ENCODE data around the gene BDKRB1.

The BDKRB1 gene

GRCh38 chr14:96261772-96262655 lies 6.0 kb downstream of the BDKRB1 start:
- peak; percentile 32 for DNase-seq

DNA sequence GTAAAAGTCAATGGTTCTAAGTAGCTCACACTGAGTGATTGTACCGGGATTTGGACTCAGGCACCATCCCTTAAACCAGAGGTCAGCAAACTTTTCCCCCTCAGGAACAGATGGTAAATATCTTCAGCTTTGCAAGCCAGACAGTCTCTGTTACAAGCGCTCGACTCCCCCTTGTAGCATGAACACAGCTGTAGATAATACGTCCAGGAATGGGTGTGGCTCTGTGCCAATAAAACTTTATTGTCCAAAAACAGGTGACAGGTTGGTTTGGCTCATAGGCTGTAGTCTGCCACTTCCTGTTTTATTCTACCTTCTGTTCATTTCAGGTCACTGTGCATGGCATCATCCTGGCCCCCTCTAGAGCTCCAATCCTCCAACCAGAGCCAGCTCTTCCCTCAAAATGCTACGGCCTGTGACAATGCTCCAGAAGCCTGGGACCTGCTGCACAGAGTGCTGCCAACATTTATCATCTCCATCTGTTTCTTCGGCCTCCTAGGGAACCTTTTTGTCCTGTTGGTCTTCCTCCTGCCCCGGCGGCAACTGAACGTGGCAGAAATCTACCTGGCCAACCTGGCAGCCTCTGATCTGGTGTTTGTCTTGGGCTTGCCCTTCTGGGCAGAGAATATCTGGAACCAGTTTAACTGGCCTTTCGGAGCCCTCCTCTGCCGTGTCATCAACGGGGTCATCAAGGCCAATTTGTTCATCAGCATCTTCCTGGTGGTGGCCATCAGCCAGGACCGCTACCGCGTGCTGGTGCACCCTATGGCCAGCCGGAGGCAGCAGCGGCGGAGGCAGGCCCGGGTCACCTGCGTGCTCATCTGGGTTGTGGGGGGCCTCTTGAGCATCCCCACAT lies 7.6 kb downstream of the BDKRB1 start:
- peak; percentile 77 for DNase-seq

DNA sequence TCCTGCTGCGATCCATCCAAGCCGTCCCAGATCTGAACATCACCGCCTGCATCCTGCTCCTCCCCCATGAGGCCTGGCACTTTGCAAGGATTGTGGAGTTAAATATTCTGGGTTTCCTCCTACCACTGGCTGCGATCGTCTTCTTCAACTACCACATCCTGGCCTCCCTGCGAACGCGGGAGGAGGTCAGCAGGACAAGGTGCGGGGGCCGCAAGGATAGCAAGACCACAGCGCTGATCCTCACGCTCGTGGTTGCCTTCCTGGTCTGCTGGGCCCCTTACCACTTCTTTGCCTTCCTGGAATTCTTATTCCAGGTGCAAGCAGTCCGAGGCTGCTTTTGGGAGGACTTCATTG lies 8.2 kb downstream of the BDKRB1 start:
- DNase-seq: no peak

DNA sequence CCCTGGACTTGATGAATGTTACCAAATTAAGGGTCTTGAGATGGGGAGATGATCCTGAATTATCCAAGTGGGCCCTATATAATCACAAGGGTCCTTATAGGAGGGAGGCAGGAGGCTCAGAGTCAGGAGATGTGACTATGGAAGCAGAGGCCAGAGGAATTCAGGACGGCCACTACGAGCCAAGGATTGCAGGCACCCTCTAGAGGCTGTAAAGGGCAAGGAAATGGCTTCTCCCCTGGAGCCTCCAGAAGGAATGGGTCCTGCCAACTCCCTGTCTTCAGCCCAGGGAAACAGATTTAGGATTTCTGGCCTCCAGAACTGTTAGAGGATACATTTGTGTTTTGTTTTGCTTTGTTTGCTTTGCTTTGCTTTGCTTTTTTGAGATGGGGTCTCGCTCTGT lies 8.8 kb downstream of the BDKRB1 start:
- DNase-seq: peak; percentile 50

DNA sequence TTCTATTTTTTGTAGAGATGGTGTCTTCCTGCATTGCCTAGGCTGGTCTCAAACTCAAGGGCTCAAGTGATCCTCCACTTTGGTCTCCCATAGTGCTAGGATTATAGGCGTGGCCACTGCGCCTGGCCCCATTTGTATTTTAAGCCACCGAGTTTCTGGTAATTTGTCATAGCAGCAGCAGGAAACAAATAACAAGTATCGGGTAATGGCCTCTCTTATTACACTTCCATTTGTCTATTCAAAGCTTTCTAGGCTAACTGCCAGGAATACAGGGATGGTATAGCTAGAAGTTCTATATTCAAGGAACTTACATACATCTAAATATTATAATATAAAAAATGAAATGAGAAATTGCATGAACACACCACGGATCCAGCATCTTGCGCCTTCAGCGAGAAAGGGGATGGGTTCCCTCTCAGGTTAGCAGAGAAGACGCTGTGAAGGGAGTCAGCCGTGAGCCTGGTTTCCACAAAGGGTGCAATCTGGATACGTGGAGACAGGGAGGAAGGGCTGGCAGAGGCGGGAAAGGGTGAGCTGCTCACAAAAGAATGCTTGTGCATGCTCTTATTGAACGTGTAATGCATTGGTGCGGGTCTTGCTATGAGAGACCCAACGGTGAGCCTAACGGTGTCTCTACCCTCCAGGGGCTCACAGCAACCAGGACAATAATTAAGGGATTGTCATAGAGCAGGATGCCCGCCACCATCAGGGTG lies 9.5 kb downstream of the BDKRB1 start:
- peak; percentile 81 for DNase-seq

GRCh38 chr14:96267336-96267735 lies 11.3 kb downstream of the BDKRB1 start:
- peak; percentile 96 for DNase-seq

- peak; percentile 52 for DNase-seq
These were observed 11.9 kb downstream of the BDKRB1 start for GRCh38 chr14:96267916-96268315.

GRCh38 chr14:96268431-96269358 lies 12.7 kb downstream of the BDKRB1 start:
- DNase-seq: peak; percentile 79

- DNase-seq: no peak
These were observed 13.3 kb downstream of the BDKRB1 start for GRCh38 chr14:96269359-96269710.

DNA sequence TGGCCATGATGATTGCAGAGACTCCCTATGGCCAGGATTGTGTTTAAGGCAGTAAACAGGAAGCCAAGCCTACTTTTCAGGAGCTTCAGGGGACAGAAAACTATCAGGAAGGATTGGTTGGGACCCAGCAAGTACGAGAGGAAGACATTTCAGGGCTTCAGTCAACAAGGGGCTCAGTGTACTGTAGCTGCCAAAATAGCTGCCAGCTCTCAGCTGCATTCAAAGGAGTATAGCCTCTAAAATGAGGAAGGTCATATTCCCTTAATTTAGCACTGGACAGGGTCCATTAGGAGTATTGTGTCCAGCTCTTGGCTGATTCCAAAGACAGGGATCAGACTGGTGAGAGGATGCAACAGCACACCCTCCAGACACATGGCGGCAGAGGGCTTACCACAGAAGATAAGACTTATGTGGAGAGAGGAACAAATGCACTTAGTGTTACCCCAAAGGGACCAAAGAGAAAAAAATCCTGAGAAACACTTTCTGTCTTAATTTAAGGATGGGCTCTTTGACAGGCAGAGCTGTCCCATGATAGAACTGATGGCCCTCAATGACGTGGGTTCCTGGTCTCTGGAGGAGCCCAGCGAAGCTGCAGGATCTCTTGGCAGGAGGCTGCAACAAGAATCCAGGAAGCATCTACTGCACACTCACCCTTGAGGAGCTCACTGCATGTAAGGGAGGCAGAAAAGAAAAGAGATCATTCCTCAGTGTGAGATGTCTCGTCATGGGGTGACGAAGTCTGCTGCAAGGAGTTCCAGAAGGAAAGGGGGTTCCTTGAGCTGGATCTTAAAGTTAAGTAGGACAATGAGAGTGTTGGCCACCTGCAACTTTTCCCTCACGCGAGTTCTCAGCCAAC lies 14.8 kb downstream of the BDKRB1 start:
- no peak for DNase-seq

DNA sequence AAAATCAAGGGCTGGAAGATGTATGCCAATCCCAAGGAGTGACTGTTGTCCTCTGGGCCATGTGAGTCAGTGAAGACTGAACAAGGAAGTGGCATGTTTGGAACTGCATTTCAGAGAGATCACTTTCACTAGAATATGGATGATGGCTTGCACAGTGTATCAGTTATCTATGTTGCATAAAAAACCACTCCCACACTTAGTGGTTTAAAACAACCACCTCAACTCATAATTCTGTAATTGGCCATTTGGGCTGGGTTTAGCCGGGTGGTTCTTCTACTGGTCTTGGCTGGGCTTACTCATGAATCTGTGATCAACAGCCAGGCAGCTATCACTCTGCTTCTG lies 15.4 kb downstream of the BDKRB1 start:
- DNase-seq: no peak

DNA sequence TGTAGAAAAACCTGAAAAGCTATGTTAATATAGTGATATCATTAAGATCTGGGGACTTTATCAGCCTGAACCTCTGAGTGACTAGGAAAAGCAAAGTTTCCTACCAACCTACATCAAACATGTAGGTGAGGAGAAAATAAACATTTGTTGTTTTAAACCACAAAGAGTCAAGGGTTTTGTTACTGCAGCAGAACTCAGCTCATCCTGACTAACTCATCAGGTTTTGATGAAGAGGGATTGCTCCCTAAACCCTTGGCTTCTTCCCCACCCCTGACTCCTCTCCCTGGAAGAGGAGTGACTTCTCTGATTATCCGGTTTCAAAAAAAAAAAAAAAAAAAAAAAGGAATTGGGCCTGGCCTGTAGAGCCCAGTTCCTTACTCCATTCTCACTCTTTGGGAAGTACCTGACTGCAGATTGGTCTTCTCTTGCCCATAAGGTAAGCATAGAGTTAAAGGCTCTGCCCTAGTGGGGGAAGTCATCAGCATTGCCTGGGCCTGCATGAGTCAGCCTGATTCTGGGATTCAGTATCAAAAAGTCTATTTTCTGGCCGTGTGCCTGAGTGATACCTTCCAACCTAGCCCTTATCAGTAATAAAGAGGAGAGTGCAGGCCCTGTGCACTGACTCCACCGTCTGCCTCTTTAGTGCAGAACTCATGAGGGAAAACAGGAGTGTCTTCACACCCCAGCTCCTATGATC lies 16.9 kb downstream of the BDKRB1 start:
- DNase-seq: no peak

GRCh38 chr14:96273629-96274028 lies 17.6 kb downstream of the BDKRB1 start:
- no peak for DNase-seq

DNA sequence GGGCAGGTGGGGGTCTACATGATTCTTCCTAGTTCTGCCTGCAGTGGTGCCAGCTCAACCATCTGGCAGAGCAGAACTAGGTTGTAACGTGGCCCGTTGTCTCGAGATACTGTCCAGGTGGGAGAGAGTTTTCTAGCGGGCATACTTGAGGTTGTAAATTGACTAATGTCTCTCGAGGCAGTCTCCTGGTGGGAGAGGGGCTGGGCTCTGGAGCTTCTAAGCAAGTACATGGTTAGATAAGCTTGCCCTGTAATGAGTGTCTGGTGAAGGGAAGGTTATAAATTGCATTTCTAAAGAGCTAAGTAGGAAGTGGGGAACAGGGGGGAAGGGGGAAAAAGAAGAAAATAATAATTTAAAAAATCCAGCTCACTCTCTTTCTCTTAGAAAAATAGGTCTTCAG lies 18.1 kb downstream of the BDKRB1 start:
- DNase-seq: no peak

GRCh38 chr14:96274543-96274942 lies 18.5 kb downstream of the BDKRB1 start:
- no peak for DNase-seq

DNA sequence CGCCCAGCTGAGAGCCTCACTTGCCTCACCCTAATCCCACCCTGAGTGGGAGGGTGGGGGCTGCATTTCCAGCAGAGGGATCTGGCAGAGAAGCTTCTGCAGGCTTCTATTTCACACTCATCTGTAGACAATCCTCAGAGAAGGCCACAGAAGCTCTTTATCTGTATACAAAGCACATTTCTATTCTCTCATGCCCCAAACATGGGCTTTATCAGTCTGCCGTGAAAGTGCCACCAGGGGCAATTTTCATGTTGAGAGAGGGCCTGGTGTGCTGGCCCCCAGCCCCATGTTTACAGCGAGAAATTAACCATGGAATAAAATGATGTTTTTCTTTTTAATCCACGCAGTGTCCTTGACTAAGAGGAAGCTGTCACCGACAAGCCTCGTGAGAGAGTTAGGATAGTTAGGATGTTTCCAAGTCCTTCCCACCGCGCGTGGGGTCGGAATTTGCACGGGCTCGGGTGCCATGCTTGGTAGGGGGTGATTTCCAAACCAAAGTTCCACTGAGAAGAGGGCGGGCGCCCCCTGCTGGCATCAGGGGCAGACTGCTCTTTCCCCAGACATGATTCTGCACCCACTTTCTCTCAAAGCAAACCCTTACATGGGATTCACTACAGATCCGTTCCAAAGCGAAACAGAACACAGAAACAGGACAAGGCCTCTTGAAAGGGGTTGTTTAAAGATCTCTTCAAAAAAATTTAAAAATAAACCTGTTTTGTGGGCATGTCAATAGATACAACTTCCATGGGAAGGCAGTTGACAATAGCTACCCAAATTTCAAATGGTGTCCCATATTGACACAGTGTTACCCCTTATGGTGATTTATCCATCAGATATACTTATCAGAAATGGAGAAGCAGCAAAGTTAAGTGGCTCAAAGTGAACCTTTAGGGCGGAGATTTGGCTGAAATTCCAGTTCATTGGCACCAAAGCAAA lies 19.4 kb downstream of the BDKRB1 start:
- peak; percentile 84 for DNase-seq

GRCh38 chr14:96277890-96278289 lies 21.9 kb downstream of the BDKRB1 start:
- no peak for DNase-seq

DNA sequence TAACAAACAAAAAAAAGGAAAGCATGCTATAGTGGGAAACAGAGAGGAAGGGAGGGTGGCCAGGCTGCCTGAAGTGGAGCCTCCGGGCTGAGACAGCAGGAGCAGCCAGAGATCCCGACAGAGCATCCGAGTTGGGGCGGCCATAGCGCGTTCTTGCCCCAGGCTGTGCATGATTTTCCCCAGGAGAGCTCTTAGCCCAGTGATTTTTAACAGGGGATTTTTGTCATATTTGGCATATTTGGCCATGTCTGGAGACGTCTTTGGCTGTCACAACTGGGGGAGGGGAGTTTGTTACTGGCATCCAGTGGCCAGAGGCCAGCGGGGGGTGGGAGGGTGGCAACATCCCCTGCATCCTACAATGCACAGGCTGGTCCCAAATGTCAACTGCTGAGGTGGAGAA lies 23.6 kb downstream of the BDKRB1 start:
- DNase-seq: no peak

GRCh38 chr14:96280104-96280503 lies 24.1 kb downstream of the BDKRB1 start:
- DNase-seq: no peak

DNA sequence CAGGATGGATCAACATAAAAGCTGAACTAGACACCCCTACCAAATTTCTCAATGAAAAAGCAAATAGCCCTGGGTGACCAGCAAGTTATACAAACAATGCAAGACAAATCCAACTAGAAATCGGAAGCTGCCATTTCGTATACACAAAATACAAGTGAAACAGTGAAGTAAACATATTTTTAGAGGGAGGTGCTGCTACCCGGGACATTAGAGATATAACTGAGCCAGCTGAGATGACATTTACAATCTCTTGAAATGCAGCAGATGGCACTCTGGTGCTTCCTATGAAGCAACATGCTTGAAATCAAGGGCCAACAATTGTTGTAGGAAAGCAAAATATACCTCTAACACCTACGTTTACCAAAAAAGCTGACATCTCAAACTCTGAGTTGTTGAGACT lies 25.5 kb downstream of the BDKRB1 start:
- peak; percentile 45 for DNase-seq
